ENCODE results near the gene INO80E. TPM values are rescaled to one million over a fixed set of nuclear protein-coding genes. Genes with fewer than 3 reads are reported as not detected.

Gene INO80E
- total RNA-seq, 1 experiment from 2014 or later: 90.1 TPM

GRCh38 chr16:29963021-29963743 lies 32.9 kb upstream of the INO80E start:
- Mint-ChIP-seq H3K36me3 (ENCODE audit: insufficient read depth, unreplicated experiment) (peaks cover 22% of the 10 kb centered on the region), H3K27me3 (ENCODE audit: insufficient read depth, unreplicated experiment) (no peaks in the 10 kb centered on the region), H3K27ac (ENCODE audit: low read depth, unreplicated experiment) (peak overlapping the region; percentile 77), H3K4me3 (ENCODE audit: unreplicated experiment) (peak overlapping the region; percentile 89), H3K4me1 (ENCODE audit: insufficient read depth, unreplicated experiment) (peaks cover 16% of the 10 kb centered on the region), H3K9me3 (ENCODE audit: unreplicated experiment) (no peaks in the 10 kb centered on the region)
- no TSS peak for BruUV-seq (replicated peaks)
- no peak for DNase-seq (ENCODE audit: unreplicated experiment)
- CTCF ChIA-PET: interaction anchor here (1.3 to 3.2 kb wide), 3 partner anchors 19 to 155 kb away, joined by 4 to 25 read pairs (median 7); partner anchors contain the start of gene KCTD13
- no peak for TF ChIP-seq CTCF (IDR thresholded peaks at IDR 0.05; ENCODE audit: unreplicated experiment)
- intact Hi-C loops (cut with micrococcal nuclease): no loop called here
- POLR2A ChIA-PET: interaction anchor here (0.6 to 3.8 kb wide), 13 partner anchors 11 to 174 kb away, joined by 3 to 75 read pairs (median 4); partner anchors contain the start of genes ASPHD1, CDIPT, HIRIP3 and KCTD13

GRCh38 chr16:29968205-29968604 lies 27.8 kb upstream of the INO80E start:
- POLR2A ChIA-PET: interaction anchor here (1.4 kb wide), 1 partner anchor 41 kb away, joined by 5 read pairs; no protein-coding TSS in a partner anchor
- Mint-ChIP-seq H3K4me1 (ENCODE audit: insufficient read depth, unreplicated experiment) (peaks cover 3% of the 10 kb centered on the region), H3K4me3 (ENCODE audit: unreplicated experiment) (no peak overlapping the region), H3K27ac (ENCODE audit: low read depth, unreplicated experiment) (no peak overlapping the region), H3K9me3 (ENCODE audit: unreplicated experiment) (no peaks in the 10 kb centered on the region), H3K36me3 (ENCODE audit: insufficient read depth, unreplicated experiment) (peaks cover 42% of the 10 kb centered on the region), H3K27me3 (ENCODE audit: insufficient read depth, unreplicated experiment) (no peaks in the 10 kb centered on the region)
- CTCF ChIA-PET: interaction anchor here (0.7 kb wide), 1 partner anchor 54 kb away, joined by 3 read pairs; no protein-coding TSS in a partner anchor
- TF ChIP-seq CTCF (IDR thresholded peaks at IDR 0.05; ENCODE audit: unreplicated experiment): no peak
- BruUV-seq (replicated peaks): no TSS peak
- no peak for DNase-seq (ENCODE audit: unreplicated experiment)
- intact Hi-C loops (cut with micrococcal nuclease): no loop called here

GRCh38 chr16:29971304-29971703 lies 24.7 kb upstream of the INO80E start:
- Mint-ChIP-seq H3K36me3 (ENCODE audit: insufficient read depth, unreplicated experiment) (peaks cover 46% of the 10 kb centered on the region), H3K9me3 (ENCODE audit: unreplicated experiment) (no peaks in the 10 kb centered on the region), H3K27me3 (ENCODE audit: insufficient read depth, unreplicated experiment) (no peaks in the 10 kb centered on the region), H3K4me1 (ENCODE audit: insufficient read depth, unreplicated experiment) (peaks cover 17% of the 10 kb centered on the region), H3K4me3 (ENCODE audit: unreplicated experiment) (no peak overlapping the region), H3K27ac (ENCODE audit: low read depth, unreplicated experiment) (no peak overlapping the region)
- ChIA-PET POLR2A (interaction anchor here (0.7 to 5.8 kb wide), 2 partner anchors 9 to 45 kb away, joined by 3 to 75 read pairs; partner anchors contain the start of genes KCTD13 and TMEM219), CTCF (interaction anchor here (0.6 to 1.2 kb wide), 4 partner anchors 10 to 182 kb away, joined by 3 to 7 read pairs (median 4); partner anchors contain the start of gene TMEM219)
- BruUV-seq (replicated peaks): no TSS peak
- intact Hi-C loops (cut with micrococcal nuclease): no loop called here
- no peak for TF ChIP-seq CTCF (IDR thresholded peaks at IDR 0.05; ENCODE audit: unreplicated experiment)
- DNase-seq (ENCODE audit: unreplicated experiment): no peak

GRCh38 chr16:29972500-29972899 lies 23.5 kb upstream of the INO80E start:
- intact Hi-C loops (cut with micrococcal nuclease): no loop called here
- H3K9me3 Mint-ChIP-seq (ENCODE audit: unreplicated experiment): no peaks in the 10 kb centered on the region
- H3K4me1 Mint-ChIP-seq (ENCODE audit: insufficient read depth, unreplicated experiment): peaks cover 27% of the 10 kb centered on the region
- H3K27me3 Mint-ChIP-seq (ENCODE audit: insufficient read depth, unreplicated experiment): no peaks in the 10 kb centered on the region
- TF ChIP-seq CTCF (IDR thresholded peaks at IDR 0.05; ENCODE audit: unreplicated experiment): no peak
- ChIA-PET CTCF (interaction anchor here (0.6 to 1.2 kb wide), 9 partner anchors 21 to 1657 kb away, joined by 3 to 6 read pairs (median 3); partner anchors contain the start of genes PAGR1, TBX6 and TLCD3B), POLR2A (interaction anchor here (1.0 to 5.8 kb wide), 11 partner anchors 11 to 157 kb away, joined by 3 to 75 read pairs (median 6); partner anchors contain the start of genes ASPHD1, CDIPT, HIRIP3 and INO80E)
- no peak for DNase-seq (ENCODE audit: unreplicated experiment)
- peak overlapping the region; percentile 98 for H3K27ac Mint-ChIP-seq (ENCODE audit: low read depth, unreplicated experiment)
- H3K36me3 Mint-ChIP-seq (ENCODE audit: insufficient read depth, unreplicated experiment): peaks cover 41% of the 10 kb centered on the region
- H3K4me3 Mint-ChIP-seq (ENCODE audit: unreplicated experiment): no peak overlapping the region
- no TSS peak for BruUV-seq (replicated peaks)

Measured in MCF 10A (cell line).